ENCODE data around the gene FAM187B. TPM values are rescaled to one million over a fixed set of nuclear protein-coding genes. Genes with fewer than 3 reads are reported as not detected.

FAM187B gene
- total RNA-seq, 1 experiment from 2014 or later = not detected

DNA sequence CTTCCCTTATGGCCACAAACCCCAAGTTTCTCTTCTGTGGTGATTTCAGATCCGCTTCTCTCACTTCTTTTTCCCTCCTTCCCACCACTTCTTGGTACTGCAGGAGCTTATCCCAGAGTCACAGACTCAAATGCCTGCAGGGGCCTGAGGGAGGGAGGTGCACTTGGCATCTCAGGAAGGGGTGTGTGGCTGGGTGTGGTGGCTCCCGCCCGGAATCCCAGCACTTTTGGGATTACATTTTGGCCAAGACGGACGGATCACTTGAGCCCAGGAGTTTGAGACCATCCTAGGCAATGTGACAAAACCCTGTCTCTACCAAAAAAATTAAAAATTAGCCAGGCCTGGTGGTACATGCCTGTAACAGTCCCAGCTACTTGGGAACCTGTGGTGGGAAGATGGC is 45.8 kb upstream of the FAM187B start:
- no peak overlapping the region for H2AFZ ChIP-seq (ENCODE audit: low read depth, low read length, poor library complexity, severe bottlenecking)
- H3K9ac ChIP-seq (ENCODE audit: low read length) = no peak overlapping the region
- TF ChIP-seq SIN3A (IDR thresholded peaks at IDR 0.05; ENCODE audit: low read depth) = no peak
- TF ChIP-seq YY1 (IDR thresholded peaks at IDR 0.05; ENCODE audit: extremely low read depth, insufficient replicate concordance, low read depth, low read length) = no peak
- TF ChIP-seq, protein P1, sequence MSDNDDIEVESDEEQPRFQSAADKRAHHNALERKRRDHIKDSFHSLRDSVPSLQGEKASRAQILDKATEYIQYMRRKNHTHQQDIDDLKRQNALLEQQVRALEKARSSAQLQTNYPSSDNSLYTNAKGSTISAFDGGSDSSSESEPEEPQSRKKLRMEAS (IDR thresholded peaks at IDR 0.05) = no peak
- no peak for TF ChIP-seq JUND (IDR thresholded peaks at IDR 0.05)
- no peak for TF ChIP-seq EZH2phosphoT487 (IDR thresholded peaks at IDR 0.05; ENCODE audit: borderline replicate concordance)
- no peak for TF ChIP-seq POLR2A (IDR thresholded peaks at IDR 0.05; ENCODE audit: borderline replicate concordance, extremely low read depth, insufficient read depth, insufficient read length)
- TF ChIP-seq ZFX (IDR thresholded peaks at IDR 0.05) = no peak
- TF ChIP-seq, protein P2, sequence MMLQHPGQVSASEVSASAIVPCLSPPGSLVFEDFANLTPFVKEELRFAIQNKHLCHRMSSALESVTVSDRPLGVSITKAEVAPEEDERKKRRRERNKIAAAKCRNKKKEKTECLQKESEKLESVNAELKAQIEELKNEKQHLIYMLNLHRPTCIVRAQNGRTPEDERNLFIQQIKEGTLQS (IDR thresholded peaks at IDR 0.05) = no peak
- TF ChIP-seq POLR2AphosphoS5 (IDR thresholded peaks at IDR 0.05; ENCODE audit: low read depth, low read length) = no peak
- TF ChIP-seq, protein P3, sequence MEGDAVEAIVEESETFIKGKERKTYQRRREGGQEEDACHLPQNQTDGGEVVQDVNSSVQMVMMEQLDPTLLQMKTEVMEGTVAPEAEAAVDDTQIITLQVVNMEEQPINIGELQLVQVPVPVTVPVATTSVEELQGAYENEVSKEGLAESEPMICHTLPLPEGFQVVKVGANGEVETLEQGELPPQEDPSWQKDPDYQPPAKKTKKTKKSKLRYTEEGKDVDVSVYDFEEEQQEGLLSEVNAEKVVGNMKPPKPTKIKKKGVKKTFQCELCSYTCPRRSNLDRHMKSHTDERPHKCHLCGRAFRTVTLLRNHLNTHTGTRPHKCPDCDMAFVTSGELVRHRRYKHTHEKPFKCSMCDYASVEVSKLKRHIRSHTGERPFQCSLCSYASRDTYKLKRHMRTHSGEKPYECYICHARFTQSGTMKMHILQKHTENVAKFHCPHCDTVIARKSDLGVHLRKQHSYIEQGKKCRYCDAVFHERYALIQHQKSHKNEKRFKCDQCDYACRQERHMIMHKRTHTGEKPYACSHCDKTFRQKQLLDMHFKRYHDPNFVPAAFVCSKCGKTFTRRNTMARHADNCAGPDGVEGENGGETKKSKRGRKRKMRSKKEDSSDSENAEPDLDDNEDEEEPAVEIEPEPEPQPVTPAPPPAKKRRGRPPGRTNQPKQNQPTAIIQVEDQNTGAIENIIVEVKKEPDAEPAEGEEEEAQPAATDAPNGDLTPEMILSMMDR (IDR thresholded peaks at IDR 0.05 in 2 of 3, conservative IDR thresholded peaks at IDR 0.05 in 1 of 3; ENCODE audit: borderline replicate concordance in 1 of 3, insufficient read depth in 1 of 3, low read depth in 2 of 3, low read length in 2 of 3) = no peak
- TF ChIP-seq, protein P4, sequence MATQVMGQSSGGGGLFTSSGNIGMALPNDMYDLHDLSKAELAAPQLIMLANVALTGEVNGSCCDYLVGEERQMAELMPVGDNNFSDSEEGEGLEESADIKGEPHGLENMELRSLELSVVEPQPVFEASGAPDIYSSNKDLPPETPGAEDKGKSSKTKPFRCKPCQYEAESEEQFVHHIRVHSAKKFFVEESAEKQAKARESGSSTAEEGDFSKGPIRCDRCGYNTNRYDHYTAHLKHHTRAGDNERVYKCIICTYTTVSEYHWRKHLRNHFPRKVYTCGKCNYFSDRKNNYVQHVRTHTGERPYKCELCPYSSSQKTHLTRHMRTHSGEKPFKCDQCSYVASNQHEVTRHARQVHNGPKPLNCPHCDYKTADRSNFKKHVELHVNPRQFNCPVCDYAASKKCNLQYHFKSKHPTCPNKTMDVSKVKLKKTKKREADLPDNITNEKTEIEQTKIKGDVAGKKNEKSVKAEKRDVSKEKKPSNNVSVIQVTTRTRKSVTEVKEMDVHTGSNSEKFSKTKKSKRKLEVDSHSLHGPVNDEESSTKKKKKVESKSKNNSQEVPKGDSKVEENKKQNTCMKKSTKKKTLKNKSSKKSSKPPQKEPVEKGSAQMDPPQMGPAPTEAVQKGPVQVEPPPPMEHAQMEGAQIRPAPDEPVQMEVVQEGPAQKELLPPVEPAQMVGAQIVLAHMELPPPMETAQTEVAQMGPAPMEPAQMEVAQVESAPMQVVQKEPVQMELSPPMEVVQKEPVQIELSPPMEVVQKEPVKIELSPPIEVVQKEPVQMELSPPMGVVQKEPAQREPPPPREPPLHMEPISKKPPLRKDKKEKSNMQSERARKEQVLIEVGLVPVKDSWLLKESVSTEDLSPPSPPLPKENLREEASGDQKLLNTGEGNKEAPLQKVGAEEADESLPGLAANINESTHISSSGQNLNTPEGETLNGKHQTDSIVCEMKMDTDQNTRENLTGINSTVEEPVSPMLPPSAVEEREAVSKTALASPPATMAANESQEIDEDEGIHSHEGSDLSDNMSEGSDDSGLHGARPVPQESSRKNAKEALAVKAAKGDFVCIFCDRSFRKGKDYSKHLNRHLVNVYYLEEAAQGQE (IDR thresholded peaks at IDR 0.05; ENCODE audit: low read depth) = no peak
- no peak for TF ChIP-seq ELF1 (IDR thresholded peaks at IDR 0.05; ENCODE audit: borderline replicate concordance, low read depth)
- no peak for TF ChIP-seq TCF7L2 (IDR thresholded peaks at IDR 0.05; ENCODE audit: borderline replicate concordance, extremely low read depth, insufficient read depth, insufficient read length)
- TF ChIP-seq ZNF274 (IDR thresholded peaks at IDR 0.05; ENCODE audit: low read depth, low read length) = no peak
- TF ChIP-seq CEBPB (IDR thresholded peaks at IDR 0.05; ENCODE audit: low read depth) = no peak
- TF ChIP-seq EZH2 (IDR thresholded peaks at IDR 0.05) = no peak
- no peak for TF ChIP-seq CBX3 (IDR thresholded peaks at IDR 0.05; ENCODE audit: low read depth)
- TF ChIP-seq EGR1 (IDR thresholded peaks at IDR 0.05; ENCODE audit: low read depth) = no peak
- no peak overlapping the region for H3K4me2 ChIP-seq (ENCODE audit: low read length)
- H3K36me3 ChIP-seq (ENCODE audit: control insufficient read depth in 1 of 2, insufficient read depth in 2 of 2, low read length in 2 of 2) = peaks cover 14% of the 10 kb centered on the region in 2 experiments; a peak in 3 of 4 replicates
- ChIA-PET CTCF (no interaction called here), RAD21 (ENCODE audit: low non-redundant PET in 1 of 2, low total read pairs in 2 of 2, uncharacterized antibody in 2 of 2, unreplicated experiment in 2 of 2) (no interaction called here), POLR2A (no interaction called here)
- no peak overlapping the region for H3K27ac ChIP-seq (ENCODE audit: low read depth, low read length)
- no peaks in the 10 kb centered on the region for H3K9me3 ChIP-seq (ENCODE audit: control insufficient read depth in 1 of 2, insufficient read depth in 1 of 2, low read depth in 1 of 2, low read length in 2 of 2)
- no peaks in the 10 kb centered on the region for H4K20me1 ChIP-seq (ENCODE audit: insufficient read depth)
- no peak for DNase-seq (ENCODE audit: low read depth, low spot score)
- BruUV-seq (replicated peaks) = no TSS peak
- H3K4me3 ChIP-seq (replicated peaks in 1 of 2; ENCODE audit: low read depth in 1 of 2, low read length in 2 of 2) = no peak overlapping the region
- H3K27me3 ChIP-seq (ENCODE audit: insufficient read depth, low read length) = no peaks in the 10 kb centered on the region
- peaks cover 3 to 9% of the 10 kb centered on the region in 2 experiments; a peak in 3 of 4 replicates for H3K4me1 ChIP-seq (ENCODE audit: control insufficient read depth in 1 of 2, insufficient read depth in 2 of 2, low read length in 2 of 2)
- peaks cover 5% of the 10 kb centered on the region; the same call in 1 of the 2 replicates for H3K79me2 ChIP-seq (ENCODE audit: insufficient read depth, low read length)
- no peaks in the 10 kb centered on the region for H3K9me2 ChIP-seq (ENCODE audit: insufficient read depth)
- intact Hi-C loops (cut with micrococcal nuclease) = no loop called here
- no peak for ATAC-seq

All from HCT116 (cell line).